Stimulated activated effector memory CD8-positive, alpha-beta T cell treated with anti-CD3 and anti-CD28 coated beads, Interleukin-12 subunit alpha, Interleukin-12 subunit beta, amount 100 ng/mL, for 72 hours (primary cell): ENCODE measurements around the gene CGN.

Experiments used
- ATAC-seq: fragments of 150-1000 bp; cut with Tn5 transposase; 2 replicates; pipeline ENCODE4 v1.10.0; 2021
- DNase-seq, 2 donors: peaks; one replicate each; pipeline ENCODE4 v3.0.0; 2021 to 2022; ENCODE audit warnings: low spot score in 2 of 2
- H3K27ac Mint-ChIP-seq: one replicate; pipeline ENCODE4 v1.8.0; 2022; ENCODE audit warnings: mild to moderate bottlenecking, mixed read lengths
- H3K36me3 Mint-ChIP-seq: one replicate; pipeline ENCODE4 v1.8.0; 2022; ENCODE audit warnings: mild to moderate bottlenecking, mixed read lengths
- H3K4me1 Mint-ChIP-seq: one replicate; pipeline ENCODE4 v1.8.0; 2022; ENCODE audit warnings: mixed read lengths
- H3K4me3 Mint-ChIP-seq: one replicate; pipeline ENCODE4 v1.8.0; 2022; ENCODE audit warnings: mild to moderate bottlenecking, mixed read lengths
- H3K9me3 Mint-ChIP-seq: one replicate; pipeline ENCODE4 v1.8.0; 2022; ENCODE audit warnings: mixed read lengths

CGN gene

GRCh38 chr1:151486557-151486956 lies 24.6 kb upstream of the CGN start:
- no peaks in the 10 kb centered on the region for H3K36me3 Mint-ChIP-seq
- no peaks in the 10 kb centered on the region for H3K4me1 Mint-ChIP-seq
- H3K4me3 Mint-ChIP-seq = no peak overlapping the region
- H3K27ac Mint-ChIP-seq = no peak overlapping the region
- no peak for DNase-seq
- no peak for ATAC-seq
- H3K9me3 Mint-ChIP-seq = no peaks in the 10 kb centered on the region

GRCh38 chr1:151491641-151492040 lies 19.5 kb upstream of the CGN start:
- Mint-ChIP-seq H3K9me3 (no peaks in the 10 kb centered on the region), H3K27ac (no peak overlapping the region), H3K4me3 (no peak overlapping the region), H3K4me1 (peaks cover 9% of the 10 kb centered on the region), H3K36me3 (no peaks in the 10 kb centered on the region)
- no peak for DNase-seq
- ATAC-seq = no peak

GRCh38 chr1:151492120-151492519 lies 19.1 kb upstream of the CGN start:
- H3K4me1 Mint-ChIP-seq = peaks cover 9% of the 10 kb centered on the region
- H3K4me3 Mint-ChIP-seq = no peak overlapping the region
- ATAC-seq (no peak), DNase-seq (no peak)
- H3K36me3 Mint-ChIP-seq = no peaks in the 10 kb centered on the region
- H3K27ac Mint-ChIP-seq = no peak overlapping the region
- H3K9me3 Mint-ChIP-seq = no peaks in the 10 kb centered on the region

- DNase-seq (no peak), ATAC-seq (no peak)
- H3K4me3 Mint-ChIP-seq = no peak overlapping the region
- no peaks in the 10 kb centered on the region for H3K36me3 Mint-ChIP-seq
- H3K27ac Mint-ChIP-seq = no peak overlapping the region
- H3K9me3 Mint-ChIP-seq = no peaks in the 10 kb centered on the region
- H3K4me1 Mint-ChIP-seq = peaks cover 9% of the 10 kb centered on the region
Measured at GRCh38 chr1:151493042-151493441, 18.1 kb upstream of the CGN start.

- Mint-ChIP-seq H3K36me3 (no peaks in the 10 kb centered on the region), H3K4me3 (no peak overlapping the region), H3K27ac (no peak overlapping the region), H3K9me3 (no peaks in the 10 kb centered on the region), H3K4me1 (peaks cover 9% of the 10 kb centered on the region)
- ATAC-seq (peak; percentile 90), DNase-seq (no peak)
Measured at GRCh38 chr1:151494741-151495281, 16.4 kb upstream of the CGN start.

GRCh38 chr1:151495316-151495715 lies 15.9 kb upstream of the CGN start:
- Mint-ChIP-seq H3K27ac (no peak overlapping the region), H3K36me3 (no peaks in the 10 kb centered on the region), H3K4me3 (no peak overlapping the region), H3K9me3 (no peaks in the 10 kb centered on the region), H3K4me1 (peaks cover 9% of the 10 kb centered on the region)
- no peak for DNase-seq
- ATAC-seq = no peak

- no peak overlapping the region for H3K27ac Mint-ChIP-seq
- H3K4me1 Mint-ChIP-seq = peaks cover 9% of the 10 kb centered on the region
- ATAC-seq (no peak), DNase-seq (no peak)
- no peak overlapping the region for H3K4me3 Mint-ChIP-seq
- no peaks in the 10 kb centered on the region for H3K36me3 Mint-ChIP-seq
- no peaks in the 10 kb centered on the region for H3K9me3 Mint-ChIP-seq
Measured at GRCh38 chr1:151499365-151499764, 11.8 kb upstream of the CGN start.

GRCh38 chr1:151499930-151500329 lies 11.3 kb upstream of the CGN start:
- Mint-ChIP-seq H3K27ac (no peak overlapping the region), H3K36me3 (no peaks in the 10 kb centered on the region), H3K9me3 (no peaks in the 10 kb centered on the region), H3K4me3 (no peak overlapping the region), H3K4me1 (peaks cover 3% of the 10 kb centered on the region)
- no peak for DNase-seq
- no peak for ATAC-seq

GRCh38 chr1:151501474-151501873 lies 9.7 kb upstream of the CGN start:
- Mint-ChIP-seq H3K4me3 (no peak overlapping the region), H3K36me3 (no peaks in the 10 kb centered on the region), H3K4me1 (peaks cover 5% of the 10 kb centered on the region), H3K9me3 (no peaks in the 10 kb centered on the region), H3K27ac (no peak overlapping the region)
- DNase-seq = no peak
- ATAC-seq = no peak

GRCh38 chr1:151502035-151502700 lies 9.0 kb upstream of the CGN start:
- DNase-seq (no peak), ATAC-seq (no peak)
- H3K9me3 Mint-ChIP-seq = no peaks in the 10 kb centered on the region
- H3K4me3 Mint-ChIP-seq = no peak overlapping the region
- no peaks in the 10 kb centered on the region for H3K36me3 Mint-ChIP-seq
- H3K4me1 Mint-ChIP-seq = peaks cover 5% of the 10 kb centered on the region
- no peak overlapping the region for H3K27ac Mint-ChIP-seq

GRCh38 chr1:151502859-151503780 lies 8.1 kb upstream of the CGN start:
- Mint-ChIP-seq H3K4me1 (peaks cover 5% of the 10 kb centered on the region), H3K4me3 (no peak overlapping the region), H3K9me3 (no peaks in the 10 kb centered on the region), H3K27ac (no peak overlapping the region), H3K36me3 (no peaks in the 10 kb centered on the region)
- ATAC-seq (peak; percentile 51), DNase-seq (no peak)

GRCh38 chr1:151504252-151504651 lies 6.9 kb upstream of the CGN start:
- no peaks in the 10 kb centered on the region for H3K36me3 Mint-ChIP-seq
- no peak for ATAC-seq
- DNase-seq = no peak
- no peaks in the 10 kb centered on the region for H3K9me3 Mint-ChIP-seq
- H3K4me1 Mint-ChIP-seq = peaks cover 5% of the 10 kb centered on the region
- H3K4me3 Mint-ChIP-seq = no peak overlapping the region
- H3K27ac Mint-ChIP-seq = no peak overlapping the region

GRCh38 chr1:151504759-151505158 lies 6.4 kb upstream of the CGN start:
- DNase-seq (no peak), ATAC-seq (no peak)
- H3K4me1 Mint-ChIP-seq = peaks cover 5% of the 10 kb centered on the region
- H3K27ac Mint-ChIP-seq = no peak overlapping the region
- no peak overlapping the region for H3K4me3 Mint-ChIP-seq
- H3K36me3 Mint-ChIP-seq = no peaks in the 10 kb centered on the region
- H3K9me3 Mint-ChIP-seq = no peaks in the 10 kb centered on the region

- no peak for ATAC-seq
- H3K4me3 Mint-ChIP-seq = no peak overlapping the region
- H3K36me3 Mint-ChIP-seq = no peaks in the 10 kb centered on the region
- H3K4me1 Mint-ChIP-seq = peaks cover 29% of the 10 kb centered on the region
- DNase-seq = no peak
- no peaks in the 10 kb centered on the region for H3K9me3 Mint-ChIP-seq
- H3K27ac Mint-ChIP-seq = no peak overlapping the region
Measured at GRCh38 chr1:151508833-151509232, 2.4 kb upstream of the CGN start.

- H3K4me3 Mint-ChIP-seq = no peak overlapping the region
- ATAC-seq = no peak
Measured at GRCh38 chr1:151509350-151510019, 1.7 kb upstream of the CGN start.

More at GRCh38 chr1:151509350-151510019, 1.7 kb upstream of the CGN start:
- no peaks in the 10 kb centered on the region for H3K36me3 Mint-ChIP-seq
- no peak for DNase-seq
- H3K27ac Mint-ChIP-seq = no peak overlapping the region
- peaks cover 33% of the 10 kb centered on the region for H3K4me1 Mint-ChIP-seq
- H3K9me3 Mint-ChIP-seq = no peaks in the 10 kb centered on the region
